IMR-90 (cell line): ENCODE results near the gene ARSD. TPM values are rescaled to one million over a fixed set of nuclear protein-coding genes. Genes with fewer than 3 reads are reported as not detected.
"Not testable (repeated sequence)": the region's sequence is repeated elsewhere in the genome, so short reads cannot be mapped to it uniquely, and the experiment has no call there.

Source experiments
- ATAC-seq: fragments of 200-7000 bp; cut with Tn5 transposase; 2 replicates; pipeline ENCODE4 v1.9.1; 2020; ENCODE audit warnings: low read depth, mild to moderate bottlenecking, moderate library complexity
- Bru-seq: library from RNA; stranded (reverse); fragments of 400-500 nt; gene quantifications from one replicate; lab custom pipeline; 2021; lab: Mats Ljungman, UMichigan
- BruChase-seq, 2 experiments: library from RNA; stranded (reverse); fragments of 400-500 nt; gene quantifications; one replicate each; lab custom pipeline; 2021; lab: Mats Ljungman, UMichigan
- BruUV-seq: library from RNA; stranded (reverse); fragments of 400-500 nt; replicated peaks from 2 replicates; lab custom pipeline; 2021; lab: Mats Ljungman, UMichigan
- CTCF ChIA-PET: fragments of 300-600 bp; formaldehyde crosslinking; extraction: SDS; loops from one replicate; lab custom pipeline; 2021; ENCODE audit warnings: antibody characterized with exemption; lab: Yijun Ruan, JAX
- POLR2A ChIA-PET: fragments of 300-600 bp; sonication (Branson Sonifier 250); formaldehyde crosslinking; loops from one replicate; lab custom pipeline; 2022; ENCODE audit warnings: antibody characterized with exemption; ENCODE audit not compliant: unreplicated experiment; lab: Charles Lee
- DNase-seq: peaks from one replicate; pipeline ENCODE4 v3.0.0; 2013
- H2AFZ ChIP-seq: replicated peaks from 2 replicates; pipeline ENCODE3; 2013; ENCODE audit warnings: low read length, mild to moderate bottlenecking; ENCODE audit not compliant: poor library complexity
- H2AK5ac ChIP-seq: 2 replicates; pipeline ENCODE4 v1.6.1; 2013; ENCODE audit warnings: low read depth, low read length, inconsistent platforms
- H2AK9ac ChIP-seq: replicated peaks from 2 replicates; pipeline ENCODE3; 2013; ENCODE audit warnings: mild to moderate bottlenecking, low read depth, low read length, moderate library complexity; ENCODE audit not compliant: poor library complexity
- H2BK120ac ChIP-seq: 2 replicates; pipeline ENCODE4 v1.6.1; 2013; ENCODE audit warnings: low read depth, low read length, inconsistent platforms
- H2BK15ac ChIP-seq: 3 replicates; pipeline ENCODE4 v1.6.1; 2013; ENCODE audit warnings: low read depth, low read length, inconsistent platforms
- H2BK20ac ChIP-seq: 2 replicates; pipeline ENCODE4 v1.6.1; 2013; ENCODE audit warnings: low read depth, mild to moderate bottlenecking, inconsistent platforms, low read length, moderate library complexity
- H2BK5ac ChIP-seq: 2 replicates; pipeline ENCODE4 v1.6.1; 2013; ENCODE audit warnings: mild to moderate bottlenecking, low read depth, low read length, inconsistent platforms; ENCODE audit not compliant: poor library complexity, severe bottlenecking
- H3K14ac ChIP-seq: replicated peaks from 2 replicates; pipeline ENCODE4 v1.6.1; 2013; ENCODE audit warnings: low read depth, low read length, inconsistent platforms
- H3K18ac ChIP-seq: 2 replicates; pipeline ENCODE4 v1.6.1; 2013; ENCODE audit warnings: low read depth, low read length, control low read depth
- H3K23ac ChIP-seq: 2 replicates; pipeline ENCODE4 v1.6.1; 2013; ENCODE audit warnings: low read depth, low read length, inconsistent platforms
- H3K27ac ChIP-seq: 2 replicates; pipeline ENCODE4 v1.5.1; 2013; ENCODE audit warnings: mild to moderate bottlenecking, control low read depth, low read length; ENCODE audit not compliant: insufficient read depth
- H3K27me3 ChIP-seq: 2 replicates; pipeline ENCODE4 v1.6.1; 2013; ENCODE audit warnings: low read length; ENCODE audit not compliant: control insufficient read depth, insufficient read depth
- H3K36me3 ChIP-seq: 2 replicates; pipeline ENCODE4 v1.6.1; 2013; ENCODE audit warnings: low read length, mixed read lengths; ENCODE audit not compliant: control insufficient read depth, insufficient read depth
- H3K4ac ChIP-seq: 2 replicates; pipeline ENCODE4 v1.6.1; 2013; ENCODE audit warnings: low read depth, low read length, inconsistent platforms
- H3K4me1 ChIP-seq: 2 replicates; pipeline ENCODE4 v1.6.1; 2013; ENCODE audit warnings: low read length, mixed read lengths; ENCODE audit not compliant: control insufficient read depth, insufficient read depth
- H3K4me2 ChIP-seq: 2 replicates; pipeline ENCODE4 v1.6.1; 2013; ENCODE audit warnings: low read depth, mild to moderate bottlenecking, control low read depth, low read length, moderate library complexity
- H3K4me3 ChIP-seq: 2 replicates; pipeline ENCODE4 v1.5.1; 2013; ENCODE audit warnings: low read depth, mild to moderate bottlenecking, control low read depth, low read length, moderate library complexity; ENCODE audit not compliant: insufficient read depth
- H3K56ac ChIP-seq: 2 replicates; pipeline ENCODE4 v1.6.1; 2013; ENCODE audit warnings: low read length, inconsistent platforms; ENCODE audit not compliant: insufficient read depth; ENCODE audit errors: extremely low read depth
- H3K79me1 ChIP-seq, 2 experiments: 2 replicates each; pipeline ENCODE4 v1.6.1; 2013; ENCODE audit warnings: low read length in 2 of 2, inconsistent platforms in 1 of 2, low read depth in 1 of 2
- H3K9ac ChIP-seq: 2 replicates; pipeline ENCODE4 v1.6.1; 2013; ENCODE audit warnings: low read depth, low read length, control low read depth
- H3K9me1 ChIP-seq: 2 replicates; pipeline ENCODE4 v1.6.1; 2013; ENCODE audit warnings: low read length, inconsistent platforms; ENCODE audit not compliant: insufficient read depth
- H3K9me3 ChIP-seq: 2 replicates; pipeline ENCODE4 v1.6.1; 2013; ENCODE audit warnings: low read length; ENCODE audit not compliant: control insufficient read depth, insufficient read depth
- H4K20me1 ChIP-seq: 2 replicates; pipeline ENCODE4 v1.6.1; 2013; ENCODE audit warnings: low read length, inconsistent platforms; ENCODE audit not compliant: insufficient read depth
- H4K5ac ChIP-seq: 2 replicates; pipeline ENCODE4 v1.6.1; 2013; ENCODE audit warnings: mild to moderate bottlenecking, low read depth, low read length, control low read depth
- H4K8ac ChIP-seq, 2 experiments: 2 replicates each; pipeline ENCODE4 v1.6.1; 2013; ENCODE audit warnings: low read depth in 2 of 2, low read length in 2 of 2, control low read depth in 1 of 2, inconsistent platforms in 1 of 2
- H4K91ac ChIP-seq: 2 replicates; pipeline ENCODE4 v1.6.1; 2013; ENCODE audit warnings: low read depth, low read length, inconsistent platforms; ENCODE audit not compliant: insufficient read depth
- MAFK ChIP-seq: IDR thresholded peaks from 2 replicates; pipeline ENCODE4 v1.6.1; 2012; ENCODE audit warnings: low read depth, low read length, improper control_type of control experiment
- POLR2A ChIP-seq: IDR thresholded peaks from 2 replicates; pipeline ENCODE4 v1.6.1; 2012; ENCODE audit warnings: mild to moderate bottlenecking, low read depth, low read length
- WGBS, 2 experiments: methylation state at CpG; one replicate each; pipeline versions ENCODE4 v1.1.5 to v1.1.7; 2013; ENCODE audit warnings: missing lambda C conversion rate in 2 of 2; ENCODE audit not compliant: insufficient read length in 1 of 2; ENCODE audit errors: extremely low coverage in 2 of 2; 5-methylcytosine and 5-hydroxymethylcytosine counted together
- dilution Hi-C: fragments of 300-500 bp; cut with HindIII; formaldehyde crosslinking; loops from one replicate; pipeline ENCODE4 v1.14.3; 2018; ENCODE audit warnings: low sequenced_read_pairs; ENCODE audit not compliant: unreplicated experiment
- in situ Hi-C: fragments of 300-500 bp; cut with MboI; formaldehyde crosslinking; loops from 3 replicates; pipeline ENCODE4 v1.14.3; 2019; ENCODE audit warnings: low sequenced_read_pairs, inconsistent platforms, mixed read lengths
- intact Hi-C: fragments of 100-400 bp; cut with micrococcal nuclease; formaldehyde crosslinking; loops from 2 replicates; pipeline ENCODE4 v1.10.0; 2022
- long read RNA-seq: library from polyadenylated mRNA; unstranded; transcript quantifications from one replicate; pipeline ENCODE4 v2.0.0, GENCODE V29; 2021; ENCODE audit not compliant: unreplicated experiment
- polyA plus RNA-seq, 3 experiments: library from polyadenylated mRNA; depleted of rRNA; stranded (reverse); fragments of >200 nt; gene quantifications; 2 replicates each; pipeline ENCODE4 v1.2.3, GENCODE V29; 2012; ENCODE audit warnings: low replicate concordance in 1 of 3
- total RNA-seq: library from RNA; depleted of rRNA; stranded (reverse); fragments of >200 nt; gene quantifications from 2 replicates; pipeline ENCODE4 v1.2.3, GENCODE V29; 2012; rRNA removed

The ARSD gene, protein sequence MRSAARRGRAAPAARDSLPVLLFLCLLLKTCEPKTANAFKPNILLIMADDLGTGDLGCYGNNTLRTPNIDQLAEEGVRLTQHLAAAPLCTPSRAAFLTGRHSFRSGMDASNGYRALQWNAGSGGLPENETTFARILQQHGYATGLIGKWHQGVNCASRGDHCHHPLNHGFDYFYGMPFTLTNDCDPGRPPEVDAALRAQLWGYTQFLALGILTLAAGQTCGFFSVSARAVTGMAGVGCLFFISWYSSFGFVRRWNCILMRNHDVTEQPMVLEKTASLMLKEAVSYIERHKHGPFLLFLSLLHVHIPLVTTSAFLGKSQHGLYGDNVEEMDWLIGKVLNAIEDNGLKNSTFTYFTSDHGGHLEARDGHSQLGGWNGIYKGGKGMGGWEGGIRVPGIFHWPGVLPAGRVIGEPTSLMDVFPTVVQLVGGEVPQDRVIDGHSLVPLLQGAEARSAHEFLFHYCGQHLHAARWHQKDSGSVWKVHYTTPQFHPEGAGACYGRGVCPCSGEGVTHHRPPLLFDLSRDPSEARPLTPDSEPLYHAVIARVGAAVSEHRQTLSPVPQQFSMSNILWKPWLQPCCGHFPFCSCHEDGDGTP
- 6.3 and 7.2 TPM in 2 replicates for total RNA-seq
- 5.1 and 5.2 TPM in 2 replicates for polyA plus RNA-seq (2012; rRNA removed)
- polyA plus RNA-seq (2012; cell fraction: cytosol; rRNA removed) = 4.7 and 5.1 TPM in 2 replicates
- 5.3 and 10.6 TPM in 2 replicates for polyA plus RNA-seq (2012; cell fraction: nucleus; rRNA removed; ENCODE audit: low replicate concordance)
- percentile 48 among the genes with signal in this experiment for Bru-seq, nascent RNA
- percentile 60 among the genes with signal in this experiment for BruChase-seq, experiment 1, labeled RNA remaining after a 6-hour chase
- percentile 50 among the genes with signal in this experiment for BruChase-seq, experiment 2, labeled RNA remaining after a 2-hour chase
- long read RNA-seq, full-length matches to known transcripts = 9 of 17 reads
- long read RNA-seq, partial matches to known transcripts = 4 of 17 reads
- long read RNA-seq, other reads (novel, unspliced or antisense) = 4 of 17 reads

- no peak within 1 kb of the TSS for H2BK15ac ChIP-seq
- H4K91ac ChIP-seq = peak within 1 kb of the TSS; percentile 63
- no peaks in the 10 kb centered on the region for H4K20me1 ChIP-seq
- H3K79me1 ChIP-seq = no peaks in the 10 kb centered on the region
- peak within 1 kb of the TSS; percentile 76; the same call in 1 of the 2 replicates for H3K14ac ChIP-seq
- peak within 1 kb of the TSS; percentile 90 for H2AK9ac ChIP-seq
- DNase-seq (peak; percentile 86), ATAC-seq (peak; percentile 97)
- POLR2A ChIA-PET = interaction anchor here (0.9 kb wide), 1 partner anchor 35 kb away, joined by 4 read pairs; a partner anchor contains a TSS
- in situ Hi-C loops (no loop called here), dilution Hi-C loops (no loop called here), intact Hi-C loops (no loop called here)
- no TSS peak for BruUV-seq
- peak within 1 kb of the TSS; percentile 88 for H4K5ac ChIP-seq
- CTCF ChIA-PET = interaction anchor here (1.0 kb wide), 1 partner anchor 14 kb away, joined by 3 read pairs; no protein-coding TSS in a partner anchor
- 2% methylated on average over 27 of the region's 84 CpGs; no CpG with 5 or more reads in 1 of the 2 experiments for WGBS, 2 experiments
- peak within 1 kb of the TSS; percentile 77 for H3K4me3 ChIP-seq
- 0 out of 2 replicates have a peak within 1 kb of the TSS, but pooled peaks have one; percentile 49 for H3K23ac ChIP-seq
- peak within 1 kb of the TSS; percentile 92 for H4K8ac ChIP-seq
- peak within 1 kb of the TSS; percentile 30 for H3K56ac ChIP-seq
- H2BK5ac ChIP-seq = peak within 1 kb of the TSS; percentile 87
- no peaks in the 10 kb centered on the region for H3K9me1 ChIP-seq
- peak within 1 kb of the TSS; percentile 48 for H2BK120ac ChIP-seq
- H2BK20ac ChIP-seq = no peak within 1 kb of the TSS
- H3K9ac ChIP-seq = peak within 1 kb of the TSS; percentile 98
- peak within 1 kb of the TSS; percentile 92 for H2AFZ ChIP-seq
- H2AK5ac ChIP-seq = peak within 1 kb of the TSS; percentile 78
- peak within 1 kb of the TSS; percentile 67; the same call in 1 of the 2 replicates for H3K18ac ChIP-seq
- TF ChIP-seq MAFK = no peak
- TF ChIP-seq POLR2A = peak; percentile 86
- no peaks in the 10 kb centered on the region for H3K4me1 ChIP-seq
- H3K9me3 ChIP-seq = peaks cover 9% of the 10 kb centered on the region; the same call in 1 of the 2 replicates
- H3K4ac ChIP-seq = peak within 1 kb of the TSS; percentile 84
- no peaks in the 10 kb centered on the region for H3K27me3 ChIP-seq
- H3K36me3 ChIP-seq = no peaks in the 10 kb centered on the region
- H3K27ac ChIP-seq = peak within 1 kb of the TSS; percentile 100
- H3K4me2 ChIP-seq = peak within 1 kb of the TSS; percentile 81
These were observed at the start of gene ARSD for GRCh38 chrX:2928583-2929434. Gene ARSD (minus strand): TSS chrX:2929339. CDS start chrX:2929275, 64 bp downstream.

GRCh38 chrX:2978639-2979038, 49.5 kb upstream of the ARSD start:
- H3K14ac ChIP-seq, H2AFZ ChIP-seq, H2BK20ac ChIP-seq, H3K18ac ChIP-seq, H3K36me3 ChIP-seq, in situ Hi-C loops, H3K4ac ChIP-seq, DNase-seq, H4K5ac ChIP-seq, CTCF ChIA-PET, H4K91ac ChIP-seq, intact Hi-C loops, H4K20me1 ChIP-seq, H2BK120ac ChIP-seq, H3K23ac ChIP-seq, H3K27ac ChIP-seq, H3K9ac ChIP-seq, H4K8ac ChIP-seq, H3K4me2 ChIP-seq, H2AK5ac ChIP-seq, dilution Hi-C loops, H3K4me1 ChIP-seq, H3K9me3 ChIP-seq, H2AK9ac ChIP-seq, H3K79me1 ChIP-seq, ATAC-seq, H3K27me3 ChIP-seq, H2BK15ac ChIP-seq, H3K9me1 ChIP-seq, H2BK5ac ChIP-seq, H3K4me3 ChIP-seq, BruUV-seq, POLR2A ChIA-PET, H3K56ac ChIP-seq: not testable (repeated sequence)
- 100% methylated on average over 1 of the region's 4 CpGs; no CpG with 5 or more reads in 1 of the 2 experiments for WGBS, 2 experiments
